Vagina (tissue), 2 donors: ENCODE measurements around the gene REPS2.

Experiments
- CTCF ChIP-seq, 3 experiments: fragments of 450-650 bp in 2 of 3; fragments of 200-600 bp in 1 of 3; sonication (generic) in 1 of 3; IDR thresholded peaks; one replicate each; pipeline ENCODE4 v1.5.1; 2017 to 2019; ENCODE audit warnings: antibody characterized with exemption in 3 of 3, mild to moderate bottlenecking in 2 of 3, moderate library complexity in 2 of 3
- POLR2A ChIP-seq, 2 donors: fragments of 450-650 bp; IDR thresholded peaks; one replicate each; pipeline ENCODE4 v1.6.1; 2017; ENCODE audit warnings: antibody characterized with exemption in 2 of 2, mild to moderate bottlenecking in 2 of 2, moderate library complexity in 2 of 2
- POLR2AphosphoS5 ChIP-seq, 2 donors: sonication (generic); formaldehyde crosslinking; IDR thresholded peaks; one replicate each; pipeline ENCODE4 v1.9.0; 2017; ENCODE audit warnings: antibody characterized with exemption in 2 of 2, mild to moderate bottlenecking in 2 of 2, low read depth in 1 of 2; ENCODE audit not compliant: insufficient read depth in 1 of 2

GRCh38 chrX:17183566-17183965 lies 237.1 kb downstream of the REPS2 start:
- no peak for TF ChIP-seq POLR2AphosphoS5 (IDR thresholded peaks at IDR 0.05; ENCODE audit: insufficient read depth in 1 of 2, low read depth in 1 of 2)
- no peak for TF ChIP-seq CTCF (IDR thresholded peaks at IDR 0.05)
- no peak for TF ChIP-seq POLR2A (IDR thresholded peaks at IDR 0.05)
